ENCODE data around the gene RBMX2.

Gene RBMX2

DNA sequence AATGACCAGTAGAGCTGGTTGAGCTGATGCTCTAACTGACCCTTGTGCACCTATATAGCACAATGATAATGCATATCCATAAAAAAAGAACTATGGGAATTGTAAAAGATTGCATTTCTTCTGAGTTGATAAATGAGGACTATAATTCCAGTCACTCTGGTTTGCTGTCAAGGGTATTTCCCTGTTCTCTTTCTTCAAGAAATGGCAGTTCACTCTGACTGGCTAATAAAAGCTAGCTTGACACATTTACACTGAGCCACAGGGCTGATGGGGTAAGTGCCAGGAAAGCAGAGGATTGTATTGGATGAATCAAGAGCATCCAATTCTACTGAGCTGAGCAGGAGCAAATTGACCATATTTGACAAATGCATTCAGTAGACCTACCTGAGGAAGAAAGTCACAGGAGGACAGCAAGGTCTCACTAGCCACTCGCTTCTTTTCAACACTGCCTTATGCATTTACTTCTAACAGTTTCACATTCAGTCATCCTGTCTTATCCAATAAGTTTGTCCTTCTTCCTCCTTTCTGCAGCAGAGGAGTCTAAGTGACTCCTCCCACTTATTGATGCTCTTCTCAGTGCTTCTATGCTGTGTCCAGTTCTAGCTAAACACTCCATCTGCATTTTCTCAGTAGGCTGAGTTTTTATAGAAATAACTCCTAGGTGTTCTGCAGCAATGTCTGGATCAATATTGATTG, 43.0 kb downstream of the RBMX2 start:
- TF ChIP-seq, protein P1, sequence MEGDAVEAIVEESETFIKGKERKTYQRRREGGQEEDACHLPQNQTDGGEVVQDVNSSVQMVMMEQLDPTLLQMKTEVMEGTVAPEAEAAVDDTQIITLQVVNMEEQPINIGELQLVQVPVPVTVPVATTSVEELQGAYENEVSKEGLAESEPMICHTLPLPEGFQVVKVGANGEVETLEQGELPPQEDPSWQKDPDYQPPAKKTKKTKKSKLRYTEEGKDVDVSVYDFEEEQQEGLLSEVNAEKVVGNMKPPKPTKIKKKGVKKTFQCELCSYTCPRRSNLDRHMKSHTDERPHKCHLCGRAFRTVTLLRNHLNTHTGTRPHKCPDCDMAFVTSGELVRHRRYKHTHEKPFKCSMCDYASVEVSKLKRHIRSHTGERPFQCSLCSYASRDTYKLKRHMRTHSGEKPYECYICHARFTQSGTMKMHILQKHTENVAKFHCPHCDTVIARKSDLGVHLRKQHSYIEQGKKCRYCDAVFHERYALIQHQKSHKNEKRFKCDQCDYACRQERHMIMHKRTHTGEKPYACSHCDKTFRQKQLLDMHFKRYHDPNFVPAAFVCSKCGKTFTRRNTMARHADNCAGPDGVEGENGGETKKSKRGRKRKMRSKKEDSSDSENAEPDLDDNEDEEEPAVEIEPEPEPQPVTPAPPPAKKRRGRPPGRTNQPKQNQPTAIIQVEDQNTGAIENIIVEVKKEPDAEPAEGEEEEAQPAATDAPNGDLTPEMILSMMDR (conservative IDR thresholded peaks at IDR 0.05; ENCODE audit: control insufficient read depth, insufficient read depth, low read depth, low read length) = no peak
- no peak for DNase-seq (ENCODE audit: low read depth)

DNA sequence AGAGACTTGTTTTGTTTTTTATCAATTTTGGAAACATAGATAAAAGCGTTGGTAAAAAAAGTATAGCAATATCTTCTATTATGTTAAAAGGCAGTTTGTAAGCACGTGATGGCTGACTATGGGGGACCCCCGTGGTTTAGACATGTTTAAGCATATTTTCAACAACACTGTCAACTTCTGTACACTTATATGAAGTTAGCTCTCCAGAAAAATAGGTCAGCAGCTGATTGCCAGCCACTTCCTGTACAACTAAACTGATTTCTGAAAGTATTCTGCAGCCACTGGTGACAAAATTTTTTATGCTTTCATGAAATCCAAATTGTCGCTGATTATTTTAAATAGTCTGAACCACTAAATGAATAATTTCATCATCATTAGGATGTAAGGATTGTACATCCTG, 45.2 kb downstream of the RBMX2 start:
- H3K4me3 ChIP-seq (ENCODE audit: control insufficient read depth, low read depth, low read length) = no peak overlapping the region
- DNase-seq (ENCODE audit: low read depth) = no peak
- TF ChIP-seq, protein P1 (conservative IDR thresholded peaks at IDR 0.05; ENCODE audit: control insufficient read depth, insufficient read depth, low read depth, low read length) = no peak

More for the DNA sequence above, 43.0 kb downstream of the RBMX2 start:
- H3K4me3 ChIP-seq (ENCODE audit: control insufficient read depth, low read depth, low read length) = no peak overlapping the region
